HG03280 (cell line): ENCODE measurements around the gene SECTM1.
"Not testable (repeated sequence)": the region's sequence is repeated elsewhere in the genome, so short reads cannot be mapped to it uniquely, and the experiment has no call there.

Experiments used
- ATAC-seq: cut with Tn5 transposase; IDR thresholded peaks from one replicate; pipeline ENCODE4 v1.9.1; 2021; ENCODE audit warnings: mild to moderate bottlenecking, moderate library complexity; ENCODE audit not compliant: unreplicated experiment

Gene SECTM1

GRCh38 chr17:82333279-82334171 is at the start of gene SECTM1:
Gene SECTM1 (minus strand): TSS chr17:82333766. CDS start chr17:82327240, 6,526 bp downstream.
- ATAC-seq: no peak

GRCh38 chr17:82382933-82383255 is 49.3 kb upstream of the SECTM1 start:
- ATAC-seq: no peak

- ATAC-seq: not testable (repeated sequence)
Observed at GRCh38 chr17:82382220-82382932, 48.8 kb upstream of the SECTM1 start.

- ATAC-seq: not testable (repeated sequence)
Observed at GRCh38 chr17:82381703-82382009, 48.1 kb upstream of the SECTM1 start.

- ATAC-seq: no peak
Observed at GRCh38 chr17:82380860-82381702, 47.5 kb upstream of the SECTM1 start.

GRCh38 chr17:82378741-82379021 is 45.1 kb upstream of the SECTM1 start:
- no peak for ATAC-seq

- no peak for ATAC-seq
Observed at GRCh38 chr17:82377924-82378740, 44.6 kb upstream of the SECTM1 start.

GRCh38 chr17:82377294-82377693 is 43.7 kb upstream of the SECTM1 start:
- ATAC-seq: not testable (repeated sequence)

- no peak for ATAC-seq
Observed at GRCh38 chr17:82376042-82376730, 42.6 kb upstream of the SECTM1 start.

- no peak for ATAC-seq
Observed at GRCh38 chr17:82375359-82376041, 41.9 kb upstream of the SECTM1 start.

- ATAC-seq: no peak
Observed at GRCh38 chr17:82374626-82375331, 41.2 kb upstream of the SECTM1 start.

- no peak for ATAC-seq
Observed at GRCh38 chr17:82373731-82374625, 40.4 kb upstream of the SECTM1 start.

- not testable (repeated sequence) for ATAC-seq
Observed at GRCh38 chr17:82373072-82373452, 39.5 kb upstream of the SECTM1 start.

GRCh38 chr17:82372249-82373071 is 38.9 kb upstream of the SECTM1 start:
- no peak for ATAC-seq

- no peak for ATAC-seq
Observed at GRCh38 chr17:82371333-82372248, 38.0 kb upstream of the SECTM1 start, which contains the start of gene UTS2R. Gene UTS2R (plus strand): TSS chr17:82371765. CDS start chr17:82374325, 2,560 bp downstream.
